Measurements from ENCODE around the gene CD82.

- TF ChIP-seq CTCF (IDR thresholded peaks at IDR 0.05) (no peak), POLR2AphosphoS5 (IDR thresholded peaks at IDR 0.05; ENCODE audit: low read depth, low read length) (no peak)
Measured at GRCh38 chr11:44597358-44598012, 32.0 kb downstream of the CD82 start.
